H1 (cell line): ENCODE results near the gene CAPN2. TPM values are rescaled to one million over a fixed set of nuclear protein-coding genes. Genes with fewer than 3 reads are reported as not detected.

ENCODE experiments used
- CTCF ChIA-PET: fragments of 300-600 bp; sonication (Branson Sonifier 250); formaldehyde crosslinking; loops from one replicate; lab custom pipeline; 2021; ENCODE audit not compliant: partially characterized antibody; lab: Charles Lee
- POLR2A ChIA-PET: fragments of 300-600 bp; sonication (Branson Sonifier 250); formaldehyde crosslinking; loops from one replicate; lab custom pipeline; 2021; ENCODE audit warnings: inconsistent platforms; ENCODE audit not compliant: partially characterized antibody; lab: Charles Lee
- DNase-seq, 2 experiments: peaks; one replicate each; pipeline versions ENCODE4 v3.0.0 to v3.0.0-alpha.2; 2010 to 2022; ENCODE audit warnings: low spot score in 2 of 2, low read depth in 1 of 2, mixed read lengths in 1 of 2
- FAIRE-seq: peaks from 2 replicates; lab custom pipeline; 2011; peaks lifted over from hg19 to GRCh38; lab: Jason Lieb, UNC
- H2AFZ ChIP-seq: 2 replicates; pipeline ENCODE4 v1.8.1; 2012; ENCODE audit warnings: low read length, inconsistent platforms
- H2AK5ac ChIP-seq: 2 replicates; pipeline ENCODE4 v1.6.1; 2013; ENCODE audit warnings: low read depth, low read length
- H2BK120ac ChIP-seq: replicated peaks from 2 replicates; pipeline ENCODE3; 2013; ENCODE audit warnings: low read depth, low read length, inconsistent platforms
- H2BK12ac ChIP-seq: 2 replicates; pipeline ENCODE4 v1.6.1; 2013; ENCODE audit warnings: low read depth, low read length
- H2BK15ac ChIP-seq: 2 replicates; pipeline ENCODE4 v1.6.1; 2013; ENCODE audit warnings: low read length
- H2BK20ac ChIP-seq: 2 replicates; pipeline ENCODE4 v1.6.1; 2013; ENCODE audit warnings: low read length
- H2BK5ac ChIP-seq: 2 replicates; pipeline ENCODE4 v1.6.1; 2013; ENCODE audit warnings: low read depth, low read length
- H3K14ac ChIP-seq: 2 replicates; pipeline ENCODE4 v1.6.1; 2013; ENCODE audit warnings: inconsistent platforms; ENCODE audit not compliant: insufficient read length
- H3K18ac ChIP-seq: 2 replicates; pipeline ENCODE4 v1.6.1; 2013; ENCODE audit warnings: low read length; ENCODE audit errors: extremely low read depth
- H3K23ac ChIP-seq: 2 replicates; pipeline ENCODE4 v1.6.1; 2013; ENCODE audit warnings: inconsistent platforms; ENCODE audit not compliant: insufficient read length
- H3K23me2 ChIP-seq: 2 replicates; pipeline ENCODE4 v1.6.1; 2013; ENCODE audit warnings: low read depth, low read length
- H3K27ac ChIP-seq: 2 replicates; pipeline ENCODE4 v1.6.1; 2011; ENCODE audit warnings: low read depth, low read length, inconsistent platforms
- H3K27me3 ChIP-seq, 4 experiments: replicated peaks in 1 of 4; 1 replicate in 1 of 4; 2 replicates in 3 of 4; pipeline versions ENCODE4 v1.6.1 to v1.8.1; 2011 to 2013; ENCODE audit warnings: low read length in 3 of 4, mild to moderate bottlenecking in 3 of 4, inconsistent platforms in 2 of 4, mixed read lengths in 2 of 4, moderate library complexity in 1 of 4; ENCODE audit not compliant: control insufficient read depth in 3 of 4, insufficient read depth in 3 of 4; ENCODE audit errors: extremely low read depth in 1 of 4
- H3K36me3 ChIP-seq, 4 experiments: 2 replicates each; pipeline versions ENCODE4 v1.6.1 to v1.8.1; 2011 to 2013; ENCODE audit warnings: mild to moderate bottlenecking in 4 of 4, low read length in 3 of 4, moderate library complexity in 2 of 4, control low read depth in 1 of 4, inconsistent platforms in 1 of 4; ENCODE audit not compliant: insufficient read depth in 4 of 4, control insufficient read depth in 2 of 4
- H3K4ac ChIP-seq: replicated peaks from 2 replicates; pipeline ENCODE3; 2013; ENCODE audit warnings: low read length, low read depth, mixed read lengths, inconsistent platforms; ENCODE audit not compliant: insufficient read length
- H3K4me1 ChIP-seq, 4 experiments: replicated peaks in 1 of 4; 1 replicate in 1 of 4; 2 replicates in 3 of 4; pipeline versions ENCODE4 v1.6.1 to v1.8.1; 2011 to 2013; ENCODE audit warnings: low read length in 3 of 4, inconsistent platforms in 2 of 4, mixed read lengths in 1 of 4; ENCODE audit not compliant: insufficient read depth in 4 of 4, control insufficient read depth in 3 of 4
- H3K4me2 ChIP-seq, 2 experiments: 2 replicates each; pipeline versions ENCODE4 v1.6.1 to v1.8.1; 2011 to 2013; ENCODE audit warnings: low read depth in 2 of 2, low read length in 2 of 2, control low read depth in 1 of 2, inconsistent platforms in 1 of 2, mild to moderate bottlenecking in 1 of 2; ENCODE audit not compliant: insufficient read depth in 1 of 2
- H3K4me3 ChIP-seq, 4 experiments: fragments of 200-600, 300-600 bp in 1 of 4; sonication (generic), shearing (Covaris generic), sonication (Bioruptor Twin) in 1 of 4; 2 replicates each; pipeline versions ENCODE4 v1.5.1 to v1.8.1; 2011 to 2016; ENCODE audit warnings: low read length in 4 of 4, low read depth in 3 of 4, control low read depth in 2 of 4, inconsistent platforms in 2 of 4, mild to moderate bottlenecking in 2 of 4, mixed read lengths in 1 of 4, moderate library complexity in 1 of 4; ENCODE audit not compliant: insufficient read depth in 2 of 4; ENCODE audit errors: extremely low read depth in 1 of 4
- H3K56ac ChIP-seq: replicated peaks from 2 replicates; pipeline ENCODE3; 2013; ENCODE audit warnings: low read depth, mild to moderate bottlenecking, mixed read lengths, low read length, inconsistent platforms; ENCODE audit not compliant: insufficient read length
- H3K79me1 ChIP-seq: 2 replicates; pipeline ENCODE4 v1.6.1; 2013; ENCODE audit warnings: low read depth, low read length, control low read depth
- H3K79me2 ChIP-seq, 2 experiments: 2 replicates each; pipeline versions ENCODE4 v1.6.1 to v1.8.1; 2012 to 2013; ENCODE audit warnings: low read length in 2 of 2, mild to moderate bottlenecking in 2 of 2, inconsistent platforms in 1 of 2; ENCODE audit not compliant: insufficient read depth in 2 of 2, control insufficient read depth in 1 of 2
- H3K9ac ChIP-seq, 4 experiments: replicated peaks in 1 of 4; 1 replicate in 1 of 4; 2 replicates in 3 of 4; pipeline versions ENCODE4 v1.6.1 to v1.8.1; 2011 to 2013; ENCODE audit warnings: low read depth in 3 of 4, low read length in 3 of 4, control low read depth in 2 of 4, mild to moderate bottlenecking in 2 of 4, moderate library complexity in 2 of 4, inconsistent platforms in 1 of 4; ENCODE audit errors: extremely low read depth in 1 of 4
- H3K9me3 ChIP-seq, 2 experiments: 2 replicates each; pipeline versions ENCODE4 v1.6.1 to v1.8.1; 2012 to 2013; ENCODE audit warnings: mild to moderate bottlenecking in 2 of 2, moderate library complexity in 2 of 2, control low read depth in 1 of 2, inconsistent platforms in 1 of 2, low read depth in 1 of 2, low read length in 1 of 2, mixed read lengths in 1 of 2; ENCODE audit not compliant: insufficient read depth in 2 of 2
- H4K20me1 ChIP-seq, 2 experiments: replicated peaks in 1 of 2; 2 replicates each; pipeline versions ENCODE3 to v1.8.1; 2011 to 2013; ENCODE audit warnings: inconsistent platforms in 2 of 2, low read length in 2 of 2, mild to moderate bottlenecking in 1 of 2; ENCODE audit not compliant: insufficient read depth in 2 of 2, control insufficient read depth in 1 of 2
- H4K5ac ChIP-seq: 2 replicates; pipeline ENCODE4 v1.6.1; 2013; ENCODE audit warnings: low read length, low read depth, mixed read lengths, inconsistent platforms; ENCODE audit not compliant: insufficient read length
- H4K8ac ChIP-seq: 2 replicates; pipeline ENCODE4 v1.8.0; 2013; ENCODE audit warnings: mild to moderate bottlenecking, moderate library complexity, low read length, inconsistent platforms; ENCODE audit not compliant: insufficient read depth; ENCODE audit errors: extremely low read depth
- H4K91ac ChIP-seq: replicated peaks from 2 replicates; pipeline ENCODE3; 2013; ENCODE audit warnings: low read length, mixed read lengths, inconsistent platforms; ENCODE audit not compliant: insufficient read length
- CBX8 ChIP-seq: fragments of 300-800, 300-1000 bp; sonication (generic); IDR thresholded peaks from 2 replicates; pipeline ENCODE4 v1.7.1; 2016; ENCODE audit warnings: low read depth, low read length, borderline replicate concordance
- CREB1 ChIP-seq: IDR thresholded peaks from 2 replicates; pipeline ENCODE4 v1.6.1; 2012; ENCODE audit warnings: inconsistent platforms
- CTBP2 ChIP-seq: IDR thresholded peaks from 2 replicates; pipeline ENCODE4 v1.7.0; 2011; ENCODE audit warnings: borderline replicate concordance, mild to moderate bottlenecking, moderate library complexity, mixed read lengths, low read length; ENCODE audit not compliant: insufficient read depth, insufficient read length
- EP300 ChIP-seq, 2 experiments: IDR thresholded peaks; 1 replicate in 1 of 2; 2 replicates in 1 of 2; pipeline ENCODE4 v1.6.1; 2011 to 2012; ENCODE audit warnings: low read depth in 2 of 2, low read length in 2 of 2, mild to moderate bottlenecking in 2 of 2, borderline replicate concordance in 1 of 2, inconsistent platforms in 1 of 2, moderate library complexity in 1 of 2
- HDAC2 ChIP-seq, 2 experiments: fragments of 300-600 bp in 1 of 2; sonication (generic) in 1 of 2; IDR thresholded peaks; 2 replicates each; pipeline ENCODE4 v1.6.1; 2011 to 2012; ENCODE audit warnings: low read depth in 2 of 2, low read length in 2 of 2, mild to moderate bottlenecking in 2 of 2, moderate library complexity in 2 of 2, borderline replicate concordance in 1 of 2, inconsistent platforms in 1 of 2
- KDM5A ChIP-seq: fragments of 200-600 bp; IDR thresholded peaks from 2 replicates; pipeline ENCODE4 v1.7.1; 2012; ENCODE audit warnings: mild to moderate bottlenecking, low read length, inconsistent platforms, mixed read lengths
- NANOG ChIP-seq: IDR thresholded peaks from 2 replicates; pipeline ENCODE4 v1.6.1; 2011; ENCODE audit warnings: low read length, low read depth, mild to moderate bottlenecking, inconsistent platforms; ENCODE audit not compliant: insufficient read depth, poor library complexity, severe bottlenecking
- NRF1 ChIP-seq: IDR thresholded peaks from 2 replicates; pipeline ENCODE4 v1.6.1; 2011; ENCODE audit warnings: mild to moderate bottlenecking, low read depth, low read length, improper control_type of control experiment
- RFX5 ChIP-seq: IDR thresholded peaks from 2 replicates; pipeline ENCODE4 v1.6.1; 2011; ENCODE audit warnings: low read depth, low read length, improper control_type of control experiment, borderline replicate concordance
- SIRT6 ChIP-seq: IDR thresholded peaks from one replicate; pipeline ENCODE4 v1.7.1; 2012; ENCODE audit warnings: low read length, inconsistent platforms
- YY1 ChIP-seq: IDR thresholded peaks from 2 replicates; pipeline ENCODE4 v1.6.1; 2011; ENCODE audit warnings: low read depth, mild to moderate bottlenecking, low read length
- WGBS, 2 experiments: shearing (Covaris generic) in 1 of 2; methylation state at CpG; one replicate each; pipeline versions ENCODE4 v1.1.6 to v1.1.7; 2013 to 2015; ENCODE audit warnings: low lambda C conversion rate in 2 of 2, mixed read lengths in 2 of 2, inconsistent platforms in 1 of 2, low coverage in 1 of 2, missing lambda C conversion rate in 1 of 2; ENCODE audit not compliant: insufficient replicate concordance in 2 of 2, insufficient coverage in 1 of 2, insufficient read length in 1 of 2; ENCODE audit errors: extremely low coverage in 1 of 2, missing lambda C conversion rate in 1 of 2; 5-methylcytosine and 5-hydroxymethylcytosine counted together
- polyA plus RNA-seq, 7 experiments: library from polyadenylated mRNA; depleted of rRNA in 3 of 7; stranded (reverse) in 5 of 7; unstranded in 2 of 7; fragments of >200 nt in 5 of 7; fragments of 200-250 nt in 2 of 7; gene quantifications; 1 replicate in 5 of 7; 2 replicates in 1 of 7; 4 replicates in 1 of 7; pipeline versions ENCODE4 v1.2.1 to v1.2.3, GENCODE V29; 2011 to 2013; ENCODE audit warnings: missing spikeins in 2 of 7, mixed read lengths in 2 of 7
- total RNA-seq: library from RNA; stranded (reverse); fragmentation: NEBNext Ultra II Directional; extraction: Animal tissue kit (Norgen Biotek cat#: 25700); gene quantifications from 2 replicates; pipeline ENCODE4 v1.2.1, GENCODE V29; 2021

CAPN2 gene
- total and polyA plus RNA-seq, 2 of the 8 experiments (the other 6 are each of a cell fraction or from before 2014, with no cell fraction given): 9.2 to 10.3 TPM

GRCh38 chr1:223710179-223711133 lies 1.9 kb upstream of the CAPN2 start:
- Histone ChIP-seq H3K4ac (no peak overlapping the region), H2BK15ac (no peak overlapping the region), H2BK5ac (no peak overlapping the region), H3K56ac (no peak overlapping the region), H3K27me3 (peaks cover 0 to 35% (median 24%) of the 10 kb centered on the region in 4 experiments; a peak in 6 of 7 replicates), H2AFZ (no peak overlapping the region), H2BK20ac (no peak overlapping the region), H3K27ac (no peak overlapping the region), H3K4me2 (no peak overlapping the region), H3K23me2 (peaks cover 8% of the 10 kb centered on the region; the same call in 1 of the 2 replicates), H4K91ac (no peak overlapping the region), H3K4me3 (no peak overlapping the region), H3K79me2 (no peaks in the 10 kb centered on the region), H3K36me3 (no peaks in the 10 kb centered on the region), H3K14ac (no peak overlapping the region), H3K9ac (no peak overlapping the region), H4K8ac (no peak overlapping the region), H2BK12ac (no peak overlapping the region), H3K9me3 (no peaks in the 10 kb centered on the region), H3K79me1 (no peaks in the 10 kb centered on the region), H2AK5ac (no peak overlapping the region), H2BK120ac (no peak overlapping the region), H3K18ac (no peak overlapping the region), H4K20me1 (peaks cover 0 to 2% of the 10 kb centered on the region in 2 experiments), H4K5ac (no peak overlapping the region), H3K4me1 (peaks cover 2 to 7% (median 6%) of the 10 kb centered on the region in 4 experiments), H3K23ac (no peak overlapping the region)
- TF ChIP-seq YY1 (no peak), KDM5A (no peak), CBX8 (no peak), CREB1 (no peak), SIRT6 (no peak), HDAC2 (IDR thresholded peaks at IDR 0.05; ENCODE audit: borderline replicate concordance in 1 of 2, low read depth in 2 of 2, low read length in 2 of 2) (no peak), NANOG (no peak), CTBP2 (no peak), EP300 (IDR thresholded peaks at IDR 0.05; ENCODE audit: borderline replicate concordance in 1 of 2, low read depth in 2 of 2, low read length in 2 of 2) (no peak), RFX5 (no peak), NRF1 (no peak)
- WGBS, 2 experiments: 88% methylated on average over 12 of the region's 12 CpGs; no CpG with 5 or more reads in 1 of the 2 experiments
- no peak for FAIRE-seq
- no peak for DNase-seq
- POLR2A ChIA-PET: interaction anchor here (0.5 to 1.5 kb wide), 2 partner anchors 9 to 1019 kb away, joined by 3 read pairs; no protein-coding TSS in a partner anchor
- CTCF ChIA-PET: interaction anchor here (0.6 to 5.2 kb wide), 6 partner anchors 12 to 50 kb away, joined by 3 to 50 read pairs (median 4); no protein-coding TSS in a partner anchor
